GM19324 (cell line): ENCODE data around the gene CSKMT.
A peak's percentile ranks its signal among the peaks of the same experiment; 100 is the strongest.
"Not testable (repeated sequence)": the region's sequence is repeated elsewhere in the genome, so short reads cannot be mapped to it uniquely, and the experiment has no call there.

ENCODE experiments used
- ATAC-seq: cut with Tn5 transposase; IDR thresholded peaks from one replicate; pipeline ENCODE4 v1.9.1; 2021; ENCODE audit warnings: mild to moderate bottlenecking, moderate library complexity; ENCODE audit not compliant: unreplicated experiment, low FRiP score

The CSKMT gene

DNA sequence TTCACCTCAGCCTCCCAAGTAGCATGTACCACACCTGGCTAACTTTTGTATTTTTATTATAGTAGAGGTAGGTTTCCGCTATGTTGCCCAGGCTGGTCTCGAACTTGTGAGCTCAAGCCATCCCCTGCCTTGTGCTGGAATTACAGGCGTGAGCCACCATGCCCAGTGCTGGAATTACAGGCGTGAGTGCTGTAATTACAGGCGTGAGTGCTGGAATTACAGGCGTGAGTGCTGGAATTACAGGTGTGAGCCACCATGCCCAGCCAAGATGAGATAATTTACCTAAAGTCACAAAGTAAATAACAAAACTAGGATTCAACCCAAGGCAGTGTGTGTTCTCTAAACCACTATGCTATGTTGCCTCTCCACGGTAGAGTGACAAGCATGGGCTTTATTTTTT, 17.4 kb downstream of the CSKMT start:
- no peak for ATAC-seq

DNA sequence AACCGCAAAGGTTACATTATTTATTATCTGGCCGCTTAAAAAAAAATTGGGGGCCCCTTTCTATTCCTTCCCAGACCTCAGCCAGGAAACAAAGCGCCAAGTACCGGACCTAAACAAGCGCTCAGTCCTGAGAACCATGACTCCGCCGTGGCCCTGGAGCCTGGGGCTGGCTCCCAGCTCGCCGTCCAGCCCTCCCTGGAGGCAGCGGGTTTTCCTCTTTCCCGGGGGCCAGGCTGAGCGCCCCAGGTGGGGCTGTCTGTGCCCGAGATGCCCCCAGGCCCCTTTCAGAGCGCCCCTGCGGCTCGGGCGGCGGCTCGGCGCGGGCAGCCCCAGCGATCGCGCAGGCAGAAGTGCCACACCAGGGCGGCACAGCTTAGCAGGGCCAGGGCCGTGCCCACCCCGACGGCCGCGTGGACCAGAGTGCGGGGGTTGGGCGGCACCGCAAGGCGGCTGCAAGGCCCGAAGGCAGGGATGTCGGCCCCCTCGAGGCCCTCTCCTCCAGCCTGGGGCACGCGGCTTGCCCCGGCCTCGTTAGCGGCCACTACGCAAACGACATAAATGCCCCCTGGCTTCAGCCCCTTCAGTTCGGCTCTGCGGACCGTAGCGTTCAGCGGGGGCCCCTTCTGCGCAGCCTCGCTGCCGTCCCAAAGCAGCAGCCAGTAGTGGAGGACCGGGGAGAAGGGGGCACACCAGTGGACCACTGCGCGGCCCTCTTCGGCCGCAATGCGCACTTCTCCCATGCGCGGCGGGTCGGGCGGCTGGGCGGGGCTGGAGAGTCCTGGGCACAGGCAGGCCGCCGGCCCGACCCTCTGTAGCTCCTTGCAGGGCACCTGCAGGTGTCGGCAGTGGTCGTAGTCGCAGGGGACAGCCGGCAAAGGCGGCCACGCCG, 22.6 kb downstream of the CSKMT start:
- no peak for ATAC-seq

DNA sequence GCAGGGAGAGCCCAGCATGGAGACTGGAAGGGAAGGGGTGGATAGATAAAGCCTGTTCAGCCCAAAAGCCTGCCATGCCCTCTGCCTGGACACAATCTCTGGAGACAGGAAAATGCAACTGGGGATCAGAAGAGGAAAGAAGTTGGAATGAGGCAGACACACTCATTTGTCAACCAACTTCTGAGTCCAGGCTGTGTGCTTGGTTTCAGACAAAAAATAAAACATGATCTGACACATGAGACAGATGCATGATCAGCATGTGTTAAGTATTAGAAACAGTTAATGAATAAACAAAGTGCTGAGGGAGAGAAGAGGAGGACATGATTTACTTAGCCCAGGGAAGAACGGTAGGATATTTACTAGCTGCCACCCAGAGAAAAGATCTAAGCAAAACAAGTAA, 23.4 kb downstream of the CSKMT start:
- ATAC-seq: no peak

DNA sequence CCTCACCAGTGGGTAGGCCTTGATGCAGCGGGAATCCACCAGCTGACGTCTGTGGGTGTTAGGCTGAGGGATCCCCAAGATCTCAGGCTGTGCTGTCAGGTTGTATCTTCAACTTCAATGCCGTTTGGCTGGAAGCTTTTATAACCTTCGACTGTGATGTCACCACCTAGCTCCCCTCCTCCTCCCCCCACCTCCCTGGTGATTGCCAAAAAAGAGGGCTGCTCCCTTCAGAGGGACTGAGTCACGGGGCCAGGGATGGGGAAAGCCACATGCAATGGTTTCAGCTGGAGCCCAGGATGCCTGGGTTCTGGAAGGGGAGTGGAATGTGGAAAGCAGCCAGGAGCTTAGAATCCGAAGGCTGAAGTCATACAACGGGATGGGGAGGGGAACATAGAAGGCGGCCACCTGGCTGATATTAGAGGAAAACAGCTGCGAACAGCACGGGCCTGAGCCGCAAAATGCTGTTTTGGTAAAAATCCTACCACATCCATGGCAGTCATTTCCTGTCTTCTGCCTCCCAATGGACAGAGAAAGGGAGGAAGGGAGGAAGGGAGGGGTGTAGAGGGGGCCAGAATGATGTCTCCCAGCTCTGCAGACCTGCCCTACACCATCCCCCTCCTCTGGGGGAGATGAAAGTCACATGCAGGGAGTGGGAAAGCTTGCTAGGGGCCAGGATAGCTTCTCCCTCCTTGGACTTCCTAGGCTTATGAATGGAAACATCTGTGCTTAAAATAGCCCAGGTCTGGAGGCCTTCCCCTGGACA, 24.5 kb downstream of the CSKMT start, which contains the start of gene LRRN4CL:
LRRN4CL (minus strand) TSS at position 110 of the 763 bp plus-strand sequence. CDS start 1,022 bp downstream, outside the sequence.
- ATAC-seq: no peak

DNA sequence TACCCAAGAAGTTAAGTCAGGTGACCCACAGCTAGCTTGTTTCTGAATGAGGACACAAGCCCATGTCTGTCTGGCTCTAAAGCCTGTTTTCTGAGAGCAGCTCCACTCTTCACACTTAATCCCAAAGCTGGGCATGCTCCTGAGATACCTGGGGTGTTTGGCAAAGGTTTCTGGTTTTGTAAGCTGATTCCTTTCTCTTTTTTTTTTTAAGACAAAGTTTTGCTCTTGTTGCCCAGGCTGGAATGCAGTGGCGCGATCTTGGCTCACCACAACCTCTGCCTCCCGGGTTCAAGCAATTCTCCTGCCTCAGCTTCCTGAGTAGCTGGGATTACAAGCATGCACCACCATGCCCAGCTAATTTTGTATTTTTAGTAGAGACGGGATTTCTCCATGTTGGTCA, 28.5 kb downstream of the CSKMT start:
- not testable (repeated sequence) for ATAC-seq

DNA sequence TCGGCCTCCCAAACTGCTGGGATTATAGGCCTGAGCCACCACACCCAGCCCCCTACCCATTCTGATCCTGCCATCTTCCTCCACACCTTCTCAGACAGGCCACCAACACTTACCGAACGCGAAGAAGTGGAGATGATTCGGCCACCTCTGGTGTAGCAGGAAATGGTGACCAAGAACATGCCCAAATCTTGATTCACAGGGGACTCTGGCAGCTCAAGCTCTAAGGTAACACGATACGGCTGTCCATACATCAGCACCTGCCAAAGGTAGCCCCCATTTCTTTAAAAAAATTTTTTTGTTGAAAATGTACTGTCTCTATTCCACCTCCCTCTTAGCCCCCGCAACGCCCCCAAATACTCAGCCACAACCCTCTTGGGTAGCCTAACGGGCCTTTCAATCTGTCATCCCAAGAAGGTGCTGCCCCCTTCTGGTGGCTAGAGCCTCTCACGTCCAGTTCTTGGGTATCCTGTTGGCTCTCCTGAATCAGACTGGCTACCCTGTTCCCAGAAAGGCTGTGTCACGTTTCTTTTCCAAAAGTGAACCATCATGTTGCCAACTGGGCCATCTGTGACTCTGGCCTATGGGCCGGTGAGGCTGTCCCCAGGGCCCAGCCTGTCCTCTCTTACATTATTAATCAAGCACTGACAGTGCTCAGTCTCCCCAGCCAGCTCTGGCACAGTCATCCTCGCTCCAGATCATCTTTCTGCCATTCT, 29.5 kb downstream of the CSKMT start:
- no peak for ATAC-seq

DNA sequence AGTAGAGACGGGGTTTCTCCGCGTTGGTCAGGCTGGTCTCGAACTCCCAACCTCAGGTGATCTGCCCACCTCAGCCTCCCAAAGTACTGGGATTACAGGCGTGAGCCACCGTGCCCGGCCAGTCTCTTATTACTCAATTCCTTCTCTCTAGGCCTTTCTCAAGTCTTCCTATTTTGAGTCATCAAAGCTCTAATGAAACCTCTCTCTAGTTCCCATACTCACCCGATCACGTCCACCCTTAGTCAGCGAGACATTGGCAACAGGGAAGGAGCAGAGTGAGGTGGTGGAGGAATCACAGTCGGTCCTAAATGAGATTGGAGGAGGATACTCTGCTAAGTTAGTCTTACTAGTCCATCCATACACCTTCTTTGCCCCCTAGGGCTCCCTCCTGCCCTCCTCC, 37.1 kb downstream of the CSKMT start:
- ATAC-seq: no peak

DNA sequence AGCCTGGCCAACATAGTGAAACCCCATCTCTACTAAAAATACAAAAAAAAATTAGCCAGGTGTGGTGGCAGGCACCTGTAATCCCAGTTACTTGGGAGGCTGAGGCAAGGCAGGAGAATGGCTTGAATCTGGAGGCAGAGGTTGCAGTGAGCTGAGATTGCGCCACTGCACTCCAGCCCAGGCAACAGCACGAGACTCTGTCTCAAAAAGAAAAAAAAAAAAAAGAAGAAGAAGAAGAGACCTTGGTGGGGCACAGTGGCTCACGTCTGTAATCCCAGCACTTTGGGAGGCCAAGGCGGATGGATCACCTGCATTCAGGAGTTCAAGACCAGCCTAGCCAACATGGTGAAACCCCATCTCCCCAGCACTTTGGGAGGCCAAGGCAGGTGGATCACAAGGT, 38.8 kb downstream of the CSKMT start:
- ATAC-seq: not testable (repeated sequence)

DNA sequence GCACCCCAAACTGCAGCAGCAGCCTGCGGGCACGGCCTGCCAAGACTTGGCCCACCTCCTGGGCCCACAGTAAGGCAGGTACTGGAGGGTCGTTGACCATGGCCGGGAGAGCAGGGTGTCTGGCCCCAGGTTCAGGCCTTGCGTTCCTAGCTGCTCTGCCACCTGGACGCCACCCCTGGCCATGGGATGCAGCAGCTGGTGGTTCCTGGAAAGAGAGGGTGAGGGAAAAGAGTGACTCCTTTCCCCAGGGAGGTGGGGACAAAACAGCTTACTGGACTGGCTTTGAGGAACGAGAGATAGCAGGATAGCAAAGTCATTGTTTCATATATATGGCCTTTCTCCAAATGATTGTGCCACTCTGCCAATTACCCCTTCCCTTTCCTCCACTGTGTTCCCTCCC, 40.3 kb downstream of the CSKMT start:
- ATAC-seq: no peak

DNA sequence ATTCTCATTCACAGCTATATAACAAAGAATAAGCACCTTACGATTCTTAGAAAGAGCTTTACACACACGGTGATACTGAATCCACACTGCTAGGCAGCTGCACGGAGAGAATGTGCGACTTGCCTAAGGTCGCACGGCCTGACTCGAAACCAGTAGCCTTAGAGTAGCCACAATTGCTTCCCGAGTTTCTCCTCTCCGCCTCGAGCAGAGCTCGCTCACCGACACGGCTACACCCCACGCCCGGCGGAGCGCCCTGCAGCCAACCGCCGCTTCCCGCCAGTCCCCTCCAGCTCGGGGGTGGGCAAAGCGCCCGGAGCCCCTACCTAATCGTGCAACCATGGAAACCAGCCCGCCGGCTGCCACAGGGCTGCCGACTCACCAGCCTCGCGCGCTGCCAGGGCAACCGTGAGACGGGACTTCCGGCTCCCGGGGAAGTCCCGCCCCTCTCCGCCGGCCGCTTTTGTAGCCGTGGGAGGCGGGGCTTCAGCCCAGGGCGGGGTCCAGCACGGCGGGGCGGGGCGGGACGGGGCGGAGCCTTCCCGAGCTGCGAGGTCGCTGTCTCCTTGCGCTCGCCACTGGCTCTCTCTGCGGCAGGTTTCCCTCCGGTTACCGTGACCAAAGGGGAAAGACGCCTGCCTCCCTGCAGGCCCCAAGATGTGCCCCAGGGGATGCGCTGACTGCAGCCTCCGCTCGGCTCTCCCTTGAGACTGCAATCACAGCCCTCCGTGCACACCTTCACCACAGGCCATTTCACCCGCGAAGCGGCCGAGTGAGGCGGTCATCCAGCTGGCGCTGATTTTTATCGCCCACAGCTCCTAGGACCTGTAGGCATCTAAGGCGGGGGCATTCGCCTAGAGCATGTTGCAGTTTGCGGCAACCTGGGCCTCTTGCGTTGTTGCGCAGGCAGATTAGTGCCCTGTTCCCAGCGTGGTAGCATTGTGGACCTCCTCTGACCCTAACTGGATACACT, 41.1 kb downstream of the CSKMT start:
- peak; percentile 58 for ATAC-seq

DNA sequence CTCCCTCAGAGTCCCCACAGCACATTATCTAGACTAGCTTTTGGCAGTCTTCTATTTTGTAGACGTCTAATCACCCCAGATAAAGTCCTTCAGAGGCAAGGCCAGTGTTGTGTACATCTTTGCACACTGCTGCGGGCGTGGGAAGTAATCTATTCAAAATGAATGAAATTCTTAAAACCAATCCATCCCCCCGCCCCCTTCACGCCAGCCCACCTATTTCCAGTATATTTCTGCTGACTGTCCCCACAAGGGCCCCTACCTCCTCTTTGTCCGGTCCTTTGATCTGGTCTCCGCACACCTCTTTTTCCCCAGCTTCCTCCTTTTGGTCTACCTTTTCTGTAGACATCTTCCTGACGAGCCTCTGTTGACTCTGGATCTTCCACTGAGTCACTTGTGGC, 41.7 kb downstream of the CSKMT start:
- no peak for ATAC-seq

DNA sequence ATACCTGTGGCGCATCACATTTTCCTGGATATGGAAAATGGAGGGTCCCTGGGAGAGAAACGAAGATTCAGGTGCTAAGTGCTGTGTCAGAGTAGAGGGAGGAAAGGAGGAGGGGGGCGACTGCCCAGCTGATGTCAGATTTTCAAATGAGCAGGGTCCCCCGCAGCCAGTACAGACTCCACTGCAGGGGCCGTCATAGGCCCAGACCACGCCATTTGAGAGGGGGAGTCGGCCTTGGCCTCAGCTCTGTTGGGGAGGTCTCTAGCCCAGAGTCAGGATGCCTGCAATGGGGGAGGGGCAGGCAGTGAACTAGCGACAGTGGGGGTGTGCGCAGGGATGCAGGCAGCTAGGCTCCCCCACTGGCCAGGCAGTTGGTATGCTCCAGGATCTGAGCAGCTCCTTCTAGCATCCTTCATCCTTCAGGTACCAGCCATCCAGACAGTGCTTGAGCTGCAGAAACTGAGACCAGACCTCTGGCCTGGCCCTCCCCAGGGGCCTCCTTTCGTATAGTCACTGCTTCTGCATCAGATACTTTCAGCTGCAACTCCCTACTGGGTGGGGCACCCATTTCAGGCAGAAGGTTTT, 42.3 kb downstream of the CSKMT start, which contains the start of the genes BSCL2 and GNG3:
BSCL2 (minus strand) TSS at position 148 of the 585 bp plus-strand sequence. CDS start 229 bp downstream, outside the sequence.
GNG3 (plus strand) TSS at position 400 of the 585 bp plus-strand sequence. CDS start 620 bp downstream, outside the sequence.
- ATAC-seq: no peak

DNA sequence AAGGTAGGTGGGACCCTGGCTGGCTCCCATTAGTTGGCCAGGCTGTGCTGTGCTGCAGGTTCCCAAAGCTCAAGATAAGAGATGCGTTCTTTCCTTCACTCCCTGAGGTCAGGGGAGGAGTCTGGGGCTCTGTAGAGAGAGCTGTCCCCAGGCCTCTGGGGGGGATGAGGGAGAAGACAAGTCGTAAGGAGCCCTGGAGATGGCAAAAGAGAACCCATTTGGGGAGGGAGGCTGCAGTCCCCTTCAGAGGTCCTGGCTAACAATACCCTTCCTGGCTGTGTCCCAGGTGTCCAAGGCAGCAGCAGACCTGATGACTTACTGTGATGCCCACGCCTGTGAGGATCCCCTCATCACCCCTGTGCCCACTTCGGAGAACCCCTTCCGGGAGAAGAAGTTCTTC, 43.3 kb downstream of the CSKMT start:
- no peak for ATAC-seq

DNA sequence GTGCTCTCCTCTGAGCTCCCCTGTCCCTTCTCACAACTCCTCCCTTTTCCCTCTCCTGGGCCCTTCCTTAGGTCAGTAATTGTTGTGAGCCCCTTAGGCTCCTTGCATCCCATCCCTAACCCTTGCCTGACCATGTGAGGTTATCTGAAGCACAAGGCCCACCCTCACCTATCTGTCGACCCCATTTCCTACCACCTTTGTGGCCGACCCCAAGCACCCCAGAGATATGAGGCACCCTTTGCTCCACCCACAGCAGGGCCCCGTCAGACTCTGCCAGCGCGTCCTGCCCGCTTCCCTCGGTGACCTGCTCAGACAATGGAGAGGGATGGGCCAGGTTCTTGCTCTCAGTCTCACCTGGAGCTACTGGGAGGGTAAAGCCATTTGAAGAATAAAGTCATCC, 43.7 kb downstream of the CSKMT start:
- no peak for ATAC-seq

DNA sequence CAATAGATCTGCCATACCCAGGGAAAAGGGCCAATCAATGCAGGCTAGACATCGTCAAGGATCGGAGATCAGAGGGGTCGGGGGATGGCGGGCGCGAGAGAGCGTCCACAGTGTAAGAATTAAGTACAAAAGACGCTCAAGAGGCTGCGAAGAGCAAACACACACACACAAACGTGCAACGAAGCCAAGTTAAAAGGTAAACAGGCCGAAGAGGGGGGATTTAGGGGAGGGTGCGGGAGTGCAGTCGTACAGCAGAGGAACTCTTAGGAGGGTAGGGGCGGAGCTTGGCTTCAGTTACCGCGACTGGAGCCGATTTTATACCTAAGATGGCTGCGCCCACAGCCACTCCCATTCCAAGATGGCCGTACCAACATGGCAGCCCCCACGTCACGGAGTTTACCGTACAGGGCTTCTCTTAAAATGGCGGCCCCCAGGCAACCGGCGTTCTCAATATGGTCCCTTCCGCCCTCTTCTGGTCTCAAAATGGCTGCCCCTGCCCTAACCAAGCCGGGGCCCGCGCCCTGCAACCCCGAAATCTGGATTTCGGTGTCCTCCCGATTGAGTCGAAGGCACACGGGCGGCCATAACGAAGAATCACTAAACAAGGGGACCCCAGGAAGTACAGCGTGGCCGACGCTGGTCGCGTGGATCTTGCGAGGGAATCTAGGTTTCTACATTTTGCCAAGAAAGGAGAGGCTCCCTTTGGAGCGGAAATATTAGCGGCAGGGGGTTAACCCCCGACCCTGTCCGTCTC, 44.3 kb downstream of the CSKMT start:
- peak; percentile 73 for ATAC-seq

DNA sequence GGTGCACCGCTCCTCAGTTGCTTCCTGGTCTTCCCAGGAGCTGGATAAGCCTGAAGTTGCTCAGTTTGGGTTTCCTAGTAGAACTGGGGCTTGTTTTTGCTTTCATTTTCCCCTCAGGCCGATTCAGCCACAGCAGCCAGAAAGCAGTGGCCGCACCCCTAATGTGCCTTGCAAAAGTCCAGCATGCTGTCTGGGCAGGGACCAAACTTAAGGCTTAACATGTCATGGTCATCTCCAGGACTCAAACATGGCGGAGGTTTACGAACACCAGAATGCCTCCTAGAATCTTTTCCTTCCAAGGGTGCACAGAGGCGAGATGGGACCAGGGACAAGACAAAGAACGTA, 44.9 kb downstream of the CSKMT start:
- no peak for ATAC-seq

DNA sequence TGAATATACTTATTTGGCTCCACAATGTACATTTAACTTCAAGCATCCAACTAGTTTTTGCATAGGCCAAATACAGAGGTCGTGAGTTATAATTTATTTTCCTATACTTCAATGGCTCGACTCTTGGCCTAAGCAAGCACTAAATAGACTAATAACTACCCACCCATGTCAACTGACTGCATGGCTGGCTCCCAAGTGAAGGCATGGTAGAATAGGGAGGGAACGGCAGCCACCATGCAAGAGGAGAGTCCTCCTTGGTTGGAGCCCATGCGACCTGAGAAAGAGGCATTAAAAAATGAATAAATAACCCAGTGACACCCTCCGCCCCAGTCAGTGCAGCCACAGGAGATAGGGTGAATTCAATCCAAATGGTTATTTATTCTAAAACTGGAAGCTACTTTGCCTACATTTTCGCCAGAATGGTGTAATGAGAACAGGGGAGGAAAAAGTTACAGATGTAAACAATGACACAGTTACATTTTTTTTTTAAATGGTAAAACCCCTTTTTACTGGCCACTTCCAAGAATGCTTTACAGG, 47.2 kb downstream of the CSKMT start:
- no peak for ATAC-seq

DNA sequence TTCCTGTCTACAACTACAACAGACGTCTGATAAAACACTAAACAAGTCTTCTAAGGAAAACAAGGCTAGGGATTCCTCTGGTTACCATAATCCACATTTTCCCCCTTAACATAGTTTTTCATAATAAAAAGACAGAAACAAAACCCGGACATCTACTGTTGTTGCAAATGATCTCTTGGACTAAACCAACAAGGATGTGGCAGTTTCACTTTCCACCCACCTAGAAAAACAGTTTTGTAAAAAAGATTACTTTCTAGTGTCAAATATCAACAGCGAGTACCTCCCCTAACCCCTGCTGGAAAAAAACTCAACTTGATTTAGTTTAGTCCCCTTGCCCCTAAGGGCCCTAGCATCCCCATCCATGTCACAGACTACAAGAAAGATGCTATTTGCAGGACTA, 47.7 kb downstream of the CSKMT start:
- ATAC-seq: no peak
